CD4-positive, alpha-beta T cell treated with Interleukin-17A for 4 hours (primary cell): ENCODE data around the gene RAB39B.

Experiments
- DNase-seq: peaks from one replicate; pipeline ENCODE4 v3.0.0-alpha.2; 2020; ENCODE audit warnings: mixed read lengths

The RAB39B gene

DNA sequence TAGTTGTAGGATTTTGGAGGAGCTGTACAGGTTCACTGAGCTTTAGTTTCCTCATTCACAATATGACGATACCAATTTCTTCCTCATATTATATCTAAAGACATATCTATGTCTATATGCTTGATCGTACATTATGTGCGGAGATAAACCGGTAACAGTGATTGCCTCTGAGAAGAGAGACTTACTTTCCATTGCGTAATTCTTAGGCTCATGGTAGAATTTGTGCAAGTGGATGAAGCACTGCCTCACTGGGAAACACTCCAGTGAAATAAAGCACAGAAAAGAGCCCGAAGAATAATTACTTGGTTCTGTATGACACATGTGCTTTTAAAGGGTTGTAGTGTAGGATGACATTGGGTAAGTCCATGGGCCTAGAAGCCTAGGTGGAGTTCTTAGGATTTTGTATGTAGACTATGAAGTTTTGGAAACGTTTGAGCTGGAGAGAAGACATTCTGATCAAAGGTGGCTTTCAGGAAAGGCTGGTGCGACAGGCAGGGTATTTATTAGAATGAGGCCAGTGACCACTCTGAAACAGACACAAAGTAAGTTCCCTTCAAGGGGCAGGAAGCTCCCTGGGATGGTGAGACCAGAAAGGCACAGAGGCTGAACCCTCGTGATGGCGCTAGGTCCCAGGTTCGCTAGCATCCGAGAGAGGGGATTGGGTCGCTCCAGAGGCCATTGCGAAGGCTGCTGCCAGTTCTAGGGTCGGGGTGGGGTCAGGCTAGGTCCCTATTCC is 48.7 kb downstream of the RAB39B start:
- DNase-seq = no peak

DNA sequence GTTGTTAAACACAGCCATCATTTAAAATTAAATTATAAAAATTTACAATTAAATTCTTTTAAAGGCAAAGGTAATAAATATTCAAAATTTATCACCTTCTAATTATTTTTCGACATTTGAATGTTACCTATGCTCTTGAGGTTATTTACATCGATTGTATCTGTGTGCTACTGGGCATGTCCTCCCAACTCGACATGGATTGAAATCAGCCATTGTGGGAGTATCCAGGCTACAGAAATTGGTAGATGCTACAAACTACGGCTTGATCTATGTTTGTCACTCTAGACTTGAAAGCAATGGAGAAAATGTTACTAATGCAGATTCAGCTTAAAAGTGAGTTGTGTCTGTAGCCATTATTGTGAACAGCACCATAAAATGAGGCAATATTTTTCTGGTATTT is 50.6 kb downstream of the RAB39B start:
- no peak for DNase-seq

DNA sequence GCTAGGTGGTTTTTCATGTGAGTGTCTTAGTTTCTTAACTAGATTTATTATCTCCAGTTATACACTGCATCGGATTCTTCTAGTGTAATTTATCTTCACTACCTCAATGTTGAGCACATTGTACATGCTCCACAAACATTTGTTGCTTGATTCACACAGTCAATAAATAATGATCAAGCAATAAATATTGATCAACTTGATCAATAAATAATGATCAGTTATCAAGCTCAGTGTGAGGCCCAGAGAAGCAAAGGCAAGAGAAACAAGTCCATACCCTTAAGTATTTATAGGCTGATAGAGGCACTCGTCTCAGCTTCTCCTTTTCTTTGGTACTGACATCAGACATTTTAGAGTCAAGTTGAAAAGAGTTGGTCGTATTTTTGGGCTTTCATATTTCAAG is 53.1 kb downstream of the RAB39B start:
- no peak for DNase-seq
